Type B pancreatic cell (in vitro differentiated cells): ENCODE measurements around the gene C7orf33. TPM values are rescaled to one million over a fixed set of nuclear protein-coding genes. Genes with fewer than 3 reads are reported as not detected.
"Not testable (repeated sequence)": the region's sequence is repeated elsewhere in the genome, so short reads cannot be mapped to it uniquely, and the experiment has no call there.

Experiments used
- DNase-seq: peaks from one replicate; pipeline ENCODE4 v3.0.0; 2021; ENCODE audit warnings: mixed read lengths; ENCODE audit not compliant: unreplicated experiment; ENCODE audit errors: extremely low spot score
- H3K27ac Mint-ChIP-seq: 2 replicates; pipeline ENCODE4 v1.8.0; 2021; ENCODE audit warnings: mild to moderate bottlenecking, mixed read lengths
- H3K27me3 Mint-ChIP-seq: 2 replicates; pipeline ENCODE4 v1.8.0; 2021; ENCODE audit warnings: mixed read lengths
- H3K36me3 Mint-ChIP-seq: 2 replicates; pipeline ENCODE4 v1.8.0; 2021; ENCODE audit warnings: mixed read lengths
- H3K4me1 Mint-ChIP-seq: one replicate; pipeline ENCODE4 v1.8.0; 2021; ENCODE audit warnings: mixed read lengths; ENCODE audit not compliant: unreplicated experiment
- H3K4me3 Mint-ChIP-seq: 2 replicates; pipeline ENCODE4 v1.8.0; 2021; ENCODE audit warnings: mild to moderate bottlenecking, mixed read lengths
- H3K9me3 Mint-ChIP-seq: 2 replicates; pipeline ENCODE4 v1.8.0; 2021; ENCODE audit warnings: mixed read lengths
- CTCF ChIP-seq: fragments of 200-600 bp; sonication (generic); conservative IDR thresholded peaks from 2 replicates; pipeline ENCODE4 v1.5.0; 2021; ENCODE audit warnings: antibody characterized with exemption, mild to moderate bottlenecking
- total RNA-seq: library from RNA; stranded (reverse); gene quantifications from 2 replicates; pipeline ENCODE4 v1.2.1, GENCODE V29; 2021; ENCODE audit warnings: low replicate concordance

C7orf33 gene
- total RNA-seq, 1 donor from 2014 or later: not detected

GRCh38 chr7:148571381-148571780 lies 19.2 kb upstream of the C7orf33 start:
- H3K9me3 Mint-ChIP-seq: no peaks in the 10 kb centered on the region
- no peak overlapping the region for H3K4me3 Mint-ChIP-seq
- no peaks in the 10 kb centered on the region for H3K4me1 Mint-ChIP-seq
- no peaks in the 10 kb centered on the region for H3K36me3 Mint-ChIP-seq
- no peaks in the 10 kb centered on the region for H3K27me3 Mint-ChIP-seq
- no peak for TF ChIP-seq CTCF
- no peak for DNase-seq
- no peak overlapping the region for H3K27ac Mint-ChIP-seq

GRCh38 chr7:148572067-148572522 lies 18.5 kb upstream of the C7orf33 start:
- no peaks in the 10 kb centered on the region for H3K4me1 Mint-ChIP-seq
- H3K27ac Mint-ChIP-seq: no peak overlapping the region
- no peaks in the 10 kb centered on the region for H3K27me3 Mint-ChIP-seq
- DNase-seq: no peak
- H3K36me3 Mint-ChIP-seq: no peaks in the 10 kb centered on the region
- TF ChIP-seq CTCF: no peak
- H3K4me3 Mint-ChIP-seq: no peak overlapping the region
- H3K9me3 Mint-ChIP-seq: no peaks in the 10 kb centered on the region

GRCh38 chr7:148573581-148573980 lies 17.0 kb upstream of the C7orf33 start:
- H3K27ac Mint-ChIP-seq, H3K4me3 Mint-ChIP-seq, H3K36me3 Mint-ChIP-seq, H3K9me3 Mint-ChIP-seq, H3K4me1 Mint-ChIP-seq, DNase-seq, H3K27me3 Mint-ChIP-seq: not testable (repeated sequence)

GRCh38 chr7:148575640-148576411 lies 14.7 kb upstream of the C7orf33 start:
- H3K27ac Mint-ChIP-seq: no peak overlapping the region
- no peaks in the 10 kb centered on the region for H3K27me3 Mint-ChIP-seq
- H3K9me3 Mint-ChIP-seq: no peaks in the 10 kb centered on the region
- peak; percentile 88 for TF ChIP-seq CTCF
- H3K4me1 Mint-ChIP-seq: no peaks in the 10 kb centered on the region
- no peak overlapping the region for H3K4me3 Mint-ChIP-seq
- H3K36me3 Mint-ChIP-seq: no peaks in the 10 kb centered on the region
- DNase-seq: no peak

GRCh38 chr7:148579366-148579765 lies 11.2 kb upstream of the C7orf33 start:
- Mint-ChIP-seq H3K27ac (no peak overlapping the region), H3K27me3 (no peaks in the 10 kb centered on the region), H3K4me1 (no peaks in the 10 kb centered on the region), H3K4me3 (no peak overlapping the region), H3K36me3 (no peaks in the 10 kb centered on the region), H3K9me3 (no peaks in the 10 kb centered on the region)
- DNase-seq: no peak
- TF ChIP-seq CTCF: no peak

- TF ChIP-seq CTCF: no peak
- H3K36me3 Mint-ChIP-seq: no peaks in the 10 kb centered on the region
- H3K27me3 Mint-ChIP-seq: no peaks in the 10 kb centered on the region
- H3K4me1 Mint-ChIP-seq: no peaks in the 10 kb centered on the region
- no peak overlapping the region for H3K4me3 Mint-ChIP-seq
- no peaks in the 10 kb centered on the region for H3K9me3 Mint-ChIP-seq
- DNase-seq: no peak
- no peak overlapping the region for H3K27ac Mint-ChIP-seq
Observed at GRCh38 chr7:148580446-148580845, 10.1 kb upstream of the C7orf33 start.
